Measurements from ENCODE around the gene LRFN4.

The LRFN4 gene

GRCh38 chr11:66847461-66848232, 9.2 kb upstream of the LRFN4 start:
- H3K9ac ChIP-seq (ENCODE audit: low read depth, low read length), result no peak overlapping the region
- H3K9me3 ChIP-seq (ENCODE audit: control insufficient read depth, insufficient read depth, low read length), result no peaks in the 10 kb centered on the region

GRCh38 chr11:66848671-66849500, 8.0 kb upstream of the LRFN4 start:
- H3K4me1 ChIP-seq (ENCODE audit: control insufficient read depth, insufficient read depth, low read length), result peaks cover 8% of the 10 kb centered on the region
- no peaks in the 10 kb centered on the region for H3K9me3 ChIP-seq (ENCODE audit: control insufficient read depth, insufficient read depth, low read length)
- H3K4me3 ChIP-seq (ENCODE audit: low read depth, low read length), result no peak overlapping the region
- H3K27me3 ChIP-seq (ENCODE audit: control insufficient read depth, insufficient read depth, low read length), result no peaks in the 10 kb centered on the region
- peaks cover 30% of the 10 kb centered on the region for H3K36me3 ChIP-seq (ENCODE audit: control insufficient read depth, insufficient read depth, low read length)
- no peak overlapping the region for H3K9ac ChIP-seq (ENCODE audit: low read depth, low read length)

More at GRCh38 chr11:66847461-66848232, 9.2 kb upstream of the LRFN4 start:
- no peak overlapping the region for H3K4me3 ChIP-seq (ENCODE audit: low read depth, low read length)
- no peaks in the 10 kb centered on the region for H3K27me3 ChIP-seq (ENCODE audit: control insufficient read depth, insufficient read depth, low read length)
- H3K36me3 ChIP-seq (ENCODE audit: control insufficient read depth, insufficient read depth, low read length), result peaks cover 30% of the 10 kb centered on the region
- H3K4me1 ChIP-seq (ENCODE audit: control insufficient read depth, insufficient read depth, low read length), result peaks cover 8% of the 10 kb centered on the region

- Histone ChIP-seq H3K4me3 (ENCODE audit: low read depth, low read length) (no peak overlapping the region), H3K36me3 (ENCODE audit: control insufficient read depth, insufficient read depth, low read length) (peaks cover 30% of the 10 kb centered on the region), H3K4me1 (ENCODE audit: control insufficient read depth, insufficient read depth, low read length) (peaks cover under 1% of the 10 kb centered on the region), H3K9ac (ENCODE audit: low read depth, low read length) (no peak overlapping the region), H3K9me3 (ENCODE audit: control insufficient read depth, insufficient read depth, low read length) (no peaks in the 10 kb centered on the region), H3K27me3 (ENCODE audit: control insufficient read depth, insufficient read depth, low read length) (no peaks in the 10 kb centered on the region)
Measured at GRCh38 chr11:66849501-66850234, 7.2 kb upstream of the LRFN4 start.

GRCh38 chr11:66850235-66850587, 6.7 kb upstream of the LRFN4 start:
- no peak overlapping the region for H3K9ac ChIP-seq (ENCODE audit: low read depth, low read length)
- peaks cover 28% of the 10 kb centered on the region for H3K36me3 ChIP-seq (ENCODE audit: control insufficient read depth, insufficient read depth, low read length)
- no peaks in the 10 kb centered on the region for H3K27me3 ChIP-seq (ENCODE audit: control insufficient read depth, insufficient read depth, low read length)
- H3K4me3 ChIP-seq (ENCODE audit: low read depth, low read length), result no peak overlapping the region
- H3K9me3 ChIP-seq (ENCODE audit: control insufficient read depth, insufficient read depth, low read length), result no peaks in the 10 kb centered on the region
- no peaks in the 10 kb centered on the region for H3K4me1 ChIP-seq (ENCODE audit: control insufficient read depth, insufficient read depth, low read length)

- H3K9ac ChIP-seq (ENCODE audit: low read depth, low read length), result no peak overlapping the region
- H3K4me1 ChIP-seq (ENCODE audit: control insufficient read depth, insufficient read depth, low read length), result peaks cover 3% of the 10 kb centered on the region
- no peaks in the 10 kb centered on the region for H3K9me3 ChIP-seq (ENCODE audit: control insufficient read depth, insufficient read depth, low read length)
- H3K36me3 ChIP-seq (ENCODE audit: control insufficient read depth, insufficient read depth, low read length), result peaks cover 25% of the 10 kb centered on the region
- no peak overlapping the region for H3K4me3 ChIP-seq (ENCODE audit: low read depth, low read length)
- no peaks in the 10 kb centered on the region for H3K27me3 ChIP-seq (ENCODE audit: control insufficient read depth, insufficient read depth, low read length)
Measured at GRCh38 chr11:66850588-66851238, 6.2 kb upstream of the LRFN4 start.

- Histone ChIP-seq H3K9ac (ENCODE audit: low read depth, low read length) (no peak overlapping the region), H3K4me3 (ENCODE audit: low read depth, low read length) (no peak overlapping the region), H3K4me1 (ENCODE audit: control insufficient read depth, insufficient read depth, low read length) (peaks cover 4% of the 10 kb centered on the region), H3K27me3 (ENCODE audit: control insufficient read depth, insufficient read depth, low read length) (no peaks in the 10 kb centered on the region), H3K36me3 (ENCODE audit: control insufficient read depth, insufficient read depth, low read length) (peaks cover 22% of the 10 kb centered on the region), H3K9me3 (ENCODE audit: control insufficient read depth, insufficient read depth, low read length) (no peaks in the 10 kb centered on the region)
Measured at GRCh38 chr11:66851239-66851596, 5.6 kb upstream of the LRFN4 start.

- H3K36me3 ChIP-seq (ENCODE audit: control insufficient read depth, insufficient read depth, low read length), result peaks cover 16% of the 10 kb centered on the region
- H3K9me3 ChIP-seq (ENCODE audit: control insufficient read depth, insufficient read depth, low read length), result no peaks in the 10 kb centered on the region
- H3K9ac ChIP-seq (ENCODE audit: low read depth, low read length), result no peak overlapping the region
- H3K27me3 ChIP-seq (ENCODE audit: control insufficient read depth, insufficient read depth, low read length), result no peaks in the 10 kb centered on the region
- H3K4me1 ChIP-seq (ENCODE audit: control insufficient read depth, insufficient read depth, low read length), result peaks cover 4% of the 10 kb centered on the region
- no peak overlapping the region for H3K4me3 ChIP-seq (ENCODE audit: low read depth, low read length)
Measured at GRCh38 chr11:66851698-66852465, 5.0 kb upstream of the LRFN4 start.

- peaks cover 14% of the 10 kb centered on the region for H3K36me3 ChIP-seq (ENCODE audit: control insufficient read depth, insufficient read depth, low read length)
- H3K4me1 ChIP-seq (ENCODE audit: control insufficient read depth, insufficient read depth, low read length), result peaks cover 4% of the 10 kb centered on the region
- no peak overlapping the region for H3K4me3 ChIP-seq (ENCODE audit: low read depth, low read length)
- H3K9ac ChIP-seq (ENCODE audit: low read depth, low read length), result no peak overlapping the region
- no peaks in the 10 kb centered on the region for H3K9me3 ChIP-seq (ENCODE audit: control insufficient read depth, insufficient read depth, low read length)
- no peaks in the 10 kb centered on the region for H3K27me3 ChIP-seq (ENCODE audit: control insufficient read depth, insufficient read depth, low read length)
Measured at GRCh38 chr11:66852466-66853241, 4.2 kb upstream of the LRFN4 start.

- H3K4me1 ChIP-seq (ENCODE audit: control insufficient read depth, insufficient read depth, low read length), result peaks cover 4% of the 10 kb centered on the region
- H3K27me3 ChIP-seq (ENCODE audit: control insufficient read depth, insufficient read depth, low read length), result no peaks in the 10 kb centered on the region
- no peak overlapping the region for H3K4me3 ChIP-seq (ENCODE audit: low read depth, low read length)
- H3K36me3 ChIP-seq (ENCODE audit: control insufficient read depth, insufficient read depth, low read length), result peaks cover 7% of the 10 kb centered on the region
- no peaks in the 10 kb centered on the region for H3K9me3 ChIP-seq (ENCODE audit: control insufficient read depth, insufficient read depth, low read length)
- H3K9ac ChIP-seq (ENCODE audit: low read depth, low read length), result no peak overlapping the region
Measured at GRCh38 chr11:66853242-66854229, 3.3 kb upstream of the LRFN4 start.
